ENCODE results near the gene SPPL2C.

Gene SPPL2C

DNA sequence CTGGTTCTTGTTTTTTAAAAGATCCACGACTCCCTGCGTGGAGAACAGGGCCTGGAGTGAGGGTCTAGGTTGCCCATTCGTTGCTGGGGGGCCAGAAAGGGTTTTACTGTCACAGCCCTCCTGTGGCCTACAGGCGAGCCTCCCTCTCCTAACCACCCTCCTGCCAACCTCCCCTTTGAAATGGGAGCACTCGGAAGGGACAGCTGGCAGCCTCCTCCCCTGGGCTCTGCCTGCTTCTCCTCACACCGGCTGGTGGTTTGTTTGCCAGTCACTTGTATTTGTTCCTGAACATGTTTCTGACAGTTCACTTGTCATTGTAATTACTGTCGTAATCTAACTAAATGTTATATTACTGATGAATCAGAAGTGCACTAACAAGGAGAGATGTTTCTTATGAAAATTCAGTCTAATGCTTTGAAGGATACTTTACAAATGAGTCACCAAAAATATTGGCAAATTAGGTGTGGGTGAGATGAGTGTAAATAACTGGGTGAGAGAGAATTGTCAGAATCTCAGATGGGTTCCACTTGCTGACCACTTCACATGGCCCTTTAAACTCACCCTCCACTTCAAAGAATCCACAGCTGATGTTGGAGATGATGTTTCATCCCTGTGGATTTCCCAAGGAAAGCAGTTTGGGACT, 2.7 kb upstream of the SPPL2C start:
- in situ Hi-C loops (cut with MboI; ENCODE audit: low pct_unique_long_range_greater_than_20kb, low sequenced_read_pairs, unreplicated experiment): no loop called here
- TF ChIP-seq, protein P1, sequence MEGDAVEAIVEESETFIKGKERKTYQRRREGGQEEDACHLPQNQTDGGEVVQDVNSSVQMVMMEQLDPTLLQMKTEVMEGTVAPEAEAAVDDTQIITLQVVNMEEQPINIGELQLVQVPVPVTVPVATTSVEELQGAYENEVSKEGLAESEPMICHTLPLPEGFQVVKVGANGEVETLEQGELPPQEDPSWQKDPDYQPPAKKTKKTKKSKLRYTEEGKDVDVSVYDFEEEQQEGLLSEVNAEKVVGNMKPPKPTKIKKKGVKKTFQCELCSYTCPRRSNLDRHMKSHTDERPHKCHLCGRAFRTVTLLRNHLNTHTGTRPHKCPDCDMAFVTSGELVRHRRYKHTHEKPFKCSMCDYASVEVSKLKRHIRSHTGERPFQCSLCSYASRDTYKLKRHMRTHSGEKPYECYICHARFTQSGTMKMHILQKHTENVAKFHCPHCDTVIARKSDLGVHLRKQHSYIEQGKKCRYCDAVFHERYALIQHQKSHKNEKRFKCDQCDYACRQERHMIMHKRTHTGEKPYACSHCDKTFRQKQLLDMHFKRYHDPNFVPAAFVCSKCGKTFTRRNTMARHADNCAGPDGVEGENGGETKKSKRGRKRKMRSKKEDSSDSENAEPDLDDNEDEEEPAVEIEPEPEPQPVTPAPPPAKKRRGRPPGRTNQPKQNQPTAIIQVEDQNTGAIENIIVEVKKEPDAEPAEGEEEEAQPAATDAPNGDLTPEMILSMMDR (IDR thresholded peaks at IDR 0.05; ENCODE audit: extremely low read depth, insufficient read depth, missing control alignments): no peak
- DNase-seq (ENCODE audit: low spot score): no peak

DNA sequence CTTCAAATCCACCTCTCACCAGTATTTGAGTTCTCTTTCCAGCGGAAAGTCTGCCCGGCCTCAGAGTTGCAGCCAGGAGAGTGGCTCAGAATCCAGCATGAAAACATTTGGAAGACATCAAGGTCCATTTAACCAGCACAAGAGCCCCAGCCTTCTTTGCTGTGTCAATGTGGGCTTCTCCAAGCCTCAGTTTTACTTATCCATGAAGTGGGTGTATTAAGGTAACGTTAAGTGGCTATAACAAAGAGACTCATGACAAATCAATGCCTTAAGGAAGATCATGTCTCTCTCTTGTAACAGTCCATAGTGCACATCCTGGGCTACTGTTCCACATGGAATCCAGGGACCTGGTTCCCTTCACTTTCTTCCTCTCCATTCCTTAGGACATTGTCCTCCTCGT, 959 bp upstream of the SPPL2C start:
- in situ Hi-C loops (cut with MboI; ENCODE audit: low pct_unique_long_range_greater_than_20kb, low sequenced_read_pairs, unreplicated experiment): no loop called here
- TF ChIP-seq, protein P1 (IDR thresholded peaks at IDR 0.05; ENCODE audit: extremely low read depth, insufficient read depth, missing control alignments): no peak
- no peak for DNase-seq (ENCODE audit: low spot score)

DNA sequence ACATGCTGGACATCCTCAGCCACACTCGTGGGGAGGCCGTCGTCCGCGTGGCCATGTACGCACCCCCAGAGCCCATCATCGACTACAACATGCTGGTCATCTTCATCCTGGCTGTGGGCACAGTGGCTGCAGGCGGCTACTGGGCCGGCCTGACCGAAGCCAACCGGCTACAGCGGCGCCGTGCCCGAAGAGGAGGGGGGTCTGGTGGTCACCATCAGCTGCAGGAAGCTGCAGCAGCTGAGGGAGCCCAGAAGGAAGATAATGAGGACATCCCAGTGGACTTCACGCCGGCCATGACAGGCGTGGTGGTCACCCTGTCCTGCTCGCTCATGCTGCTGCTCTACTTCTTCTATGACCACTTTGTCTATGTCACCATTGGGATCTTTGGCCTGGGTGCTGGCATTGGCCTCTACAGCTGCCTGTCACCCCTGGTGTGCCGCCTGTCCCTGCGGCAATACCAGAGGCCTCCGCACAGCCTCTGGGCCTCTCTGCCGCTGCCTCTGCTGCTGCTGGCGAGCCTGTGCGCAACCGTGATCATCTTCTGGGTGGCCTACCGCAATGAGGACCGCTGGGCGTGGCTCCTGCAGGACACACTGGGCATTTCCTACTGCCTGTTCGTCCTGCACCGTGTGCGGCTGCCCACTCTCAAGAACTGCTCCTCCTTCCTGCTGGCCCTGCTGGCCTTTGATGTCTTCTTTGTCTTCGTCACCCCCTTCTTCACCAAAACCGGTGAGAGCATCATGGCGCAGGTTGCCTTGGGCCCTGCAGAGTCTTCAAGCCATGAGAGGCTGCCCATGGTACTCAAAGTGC, 900 bp downstream of the SPPL2C start:
- TF ChIP-seq, protein P1 (IDR thresholded peaks at IDR 0.05; ENCODE audit: extremely low read depth, insufficient read depth, missing control alignments): no peak
- no peak for DNase-seq (ENCODE audit: low spot score)
- in situ Hi-C loops (cut with MboI; ENCODE audit: low pct_unique_long_range_greater_than_20kb, low sequenced_read_pairs, unreplicated experiment): no loop called here

DNA sequence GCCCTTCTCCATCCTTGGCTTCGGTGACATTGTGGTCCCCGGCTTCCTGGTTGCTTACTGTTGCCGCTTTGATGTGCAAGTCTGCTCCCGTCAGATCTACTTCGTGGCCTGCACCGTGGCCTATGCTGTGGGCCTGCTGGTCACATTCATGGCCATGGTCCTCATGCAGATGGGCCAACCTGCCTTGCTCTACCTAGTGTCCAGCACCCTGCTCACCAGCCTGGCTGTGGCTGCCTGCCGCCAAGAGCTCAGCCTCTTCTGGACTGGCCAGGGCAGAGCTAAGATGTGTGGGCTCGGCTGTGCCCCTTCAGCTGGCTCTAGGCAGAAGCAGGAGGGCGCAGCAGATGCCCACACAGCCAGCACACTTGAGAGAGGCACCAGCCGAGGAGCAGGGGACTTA, 1.5 kb downstream of the SPPL2C start:
- DNase-seq (ENCODE audit: low spot score): no peak
- TF ChIP-seq, protein P1 (IDR thresholded peaks at IDR 0.05; ENCODE audit: extremely low read depth, insufficient read depth, missing control alignments): no peak
- in situ Hi-C loops (cut with MboI; ENCODE audit: low pct_unique_long_range_greater_than_20kb, low sequenced_read_pairs, unreplicated experiment): no loop called here

DNA sequence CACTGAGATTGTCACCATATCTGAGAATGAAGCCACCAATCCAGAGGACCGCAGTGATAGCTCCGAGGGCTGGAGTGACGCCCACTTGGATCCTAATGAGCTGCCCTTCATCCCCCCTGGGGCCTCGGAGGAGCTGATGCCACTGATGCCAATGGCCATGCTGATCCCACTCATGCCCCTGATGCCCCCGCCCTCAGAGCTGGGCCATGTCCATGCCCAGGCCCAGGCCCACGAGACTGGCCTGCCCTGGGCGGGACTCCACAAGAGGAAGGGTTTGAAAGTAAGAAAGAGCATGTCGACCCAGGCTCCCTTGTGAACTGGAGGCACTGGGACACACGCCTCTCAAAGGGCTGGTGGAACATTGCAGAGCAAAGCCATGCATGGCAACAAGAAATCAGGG, 2.0 kb downstream of the SPPL2C start:
- no peak for DNase-seq (ENCODE audit: low spot score)
- TF ChIP-seq, protein P1 (IDR thresholded peaks at IDR 0.05; ENCODE audit: extremely low read depth, insufficient read depth, missing control alignments): no peak
- in situ Hi-C loops (cut with MboI; ENCODE audit: low pct_unique_long_range_greater_than_20kb, low sequenced_read_pairs, unreplicated experiment): no loop called here

DNA sequence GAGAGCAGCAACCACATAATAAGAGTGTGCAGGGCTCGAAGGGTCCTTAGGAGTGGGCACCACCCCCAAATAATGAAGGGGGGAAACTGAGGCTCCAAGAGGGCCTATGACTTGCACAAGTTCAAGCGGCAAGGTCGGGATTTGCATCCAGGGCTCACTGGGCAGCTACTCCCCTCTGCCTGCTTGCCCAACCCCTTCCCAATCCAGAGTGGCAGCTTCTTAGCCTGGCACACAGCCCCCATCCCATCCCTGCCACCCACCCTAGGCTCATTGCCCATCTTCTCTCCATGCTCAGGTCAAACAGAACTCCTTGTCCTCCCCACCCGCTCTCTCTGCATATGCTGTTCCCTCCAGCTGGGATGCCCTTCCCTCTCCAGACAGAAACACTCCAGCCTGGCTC, 2.4 kb downstream of the SPPL2C start:
- no peak for DNase-seq (ENCODE audit: low spot score)
- TF ChIP-seq, protein P1 (IDR thresholded peaks at IDR 0.05; ENCODE audit: extremely low read depth, insufficient read depth, missing control alignments): no peak
- in situ Hi-C loops (cut with MboI; ENCODE audit: low pct_unique_long_range_greater_than_20kb, low sequenced_read_pairs, unreplicated experiment): no loop called here

Data from GM13977 (cell line).